Measurements from ENCODE around the gene SPATA32.

- TF ChIP-seq TAF1 (IDR thresholded peaks at IDR 0.05; ENCODE audit: borderline replicate concordance, insufficient read depth, low read length) (no peak), POLR2AphosphoS5 (IDR thresholded peaks at IDR 0.05; ENCODE audit: low read depth, low read length) (no peak), SIN3A (IDR thresholded peaks at IDR 0.05; ENCODE audit: borderline replicate concordance, insufficient read depth, low read length) (no peak)
- TF ChIP-seq, protein P1, sequence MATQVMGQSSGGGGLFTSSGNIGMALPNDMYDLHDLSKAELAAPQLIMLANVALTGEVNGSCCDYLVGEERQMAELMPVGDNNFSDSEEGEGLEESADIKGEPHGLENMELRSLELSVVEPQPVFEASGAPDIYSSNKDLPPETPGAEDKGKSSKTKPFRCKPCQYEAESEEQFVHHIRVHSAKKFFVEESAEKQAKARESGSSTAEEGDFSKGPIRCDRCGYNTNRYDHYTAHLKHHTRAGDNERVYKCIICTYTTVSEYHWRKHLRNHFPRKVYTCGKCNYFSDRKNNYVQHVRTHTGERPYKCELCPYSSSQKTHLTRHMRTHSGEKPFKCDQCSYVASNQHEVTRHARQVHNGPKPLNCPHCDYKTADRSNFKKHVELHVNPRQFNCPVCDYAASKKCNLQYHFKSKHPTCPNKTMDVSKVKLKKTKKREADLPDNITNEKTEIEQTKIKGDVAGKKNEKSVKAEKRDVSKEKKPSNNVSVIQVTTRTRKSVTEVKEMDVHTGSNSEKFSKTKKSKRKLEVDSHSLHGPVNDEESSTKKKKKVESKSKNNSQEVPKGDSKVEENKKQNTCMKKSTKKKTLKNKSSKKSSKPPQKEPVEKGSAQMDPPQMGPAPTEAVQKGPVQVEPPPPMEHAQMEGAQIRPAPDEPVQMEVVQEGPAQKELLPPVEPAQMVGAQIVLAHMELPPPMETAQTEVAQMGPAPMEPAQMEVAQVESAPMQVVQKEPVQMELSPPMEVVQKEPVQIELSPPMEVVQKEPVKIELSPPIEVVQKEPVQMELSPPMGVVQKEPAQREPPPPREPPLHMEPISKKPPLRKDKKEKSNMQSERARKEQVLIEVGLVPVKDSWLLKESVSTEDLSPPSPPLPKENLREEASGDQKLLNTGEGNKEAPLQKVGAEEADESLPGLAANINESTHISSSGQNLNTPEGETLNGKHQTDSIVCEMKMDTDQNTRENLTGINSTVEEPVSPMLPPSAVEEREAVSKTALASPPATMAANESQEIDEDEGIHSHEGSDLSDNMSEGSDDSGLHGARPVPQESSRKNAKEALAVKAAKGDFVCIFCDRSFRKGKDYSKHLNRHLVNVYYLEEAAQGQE (IDR thresholded peaks at IDR 0.05; ENCODE audit: insufficient read depth in 1 of 2, low read depth in 2 of 2, low read length in 2 of 2) = no peak
Measured at GRCh38 chr17:45296833-45297124, 34.9 kb upstream of the SPATA32 start.

All from PFSK-1 (cell line).